CD4-positive, alpha-beta T cell (primary cell): ENCODE measurements around the gene FEZ2. TPM values are rescaled to one million over a fixed set of nuclear protein-coding genes. Genes with fewer than 3 reads are reported as not detected.

Source experiments
- ATAC-seq: fragments of 200-7000 bp; cut with Tn5 transposase; one replicate; pipeline ENCODE4 v1.10.0; 2022; ENCODE audit warnings: mild to moderate bottlenecking; ENCODE audit not compliant: poor library complexity
- CTCF ChIA-PET: fragments of 350-600 bp; sonication (Branson Sonifier 250); formaldehyde crosslinking; loops from one replicate; lab custom pipeline; 2021; ENCODE audit warnings: antibody characterized with exemption, inconsistent platforms; lab: Charles Lee
- POLR2A ChIA-PET: fragments of 350-600 bp; sonication (Branson Sonifier 250); formaldehyde crosslinking; loops from one replicate; lab custom pipeline; 2021; ENCODE audit warnings: antibody characterized with exemption, inconsistent platforms; lab: Charles Lee
- DNase-seq, 14 experiments: peaks; one replicate each; pipeline ENCODE4 v3.0.0-alpha.2; 2013 to 2020; ENCODE audit warnings: mixed read lengths in 2 of 14
- H3K27ac ChIP-seq, 2 donors: one replicate each; pipeline versions ENCODE4 v1.5.1 to v1.7.0; 2013; ENCODE audit warnings: low read length in 2 of 2, low read depth in 1 of 2, mild to moderate bottlenecking in 1 of 2
- H3K27me3 ChIP-seq, 2 experiments: 1 replicate in 1 of 2; 2 replicates in 1 of 2; pipeline versions ENCODE4 v1.6.1 to v1.7.0; 2013; ENCODE audit warnings: low read length in 2 of 2, control low read depth in 1 of 2, mild to moderate bottlenecking in 1 of 2, moderate library complexity in 1 of 2; ENCODE audit not compliant: insufficient read depth in 2 of 2, control insufficient read depth in 1 of 2
- H3K36me3 ChIP-seq: one replicate; pipeline ENCODE4 v1.6.1; 2013; ENCODE audit warnings: low read length, control low read depth; ENCODE audit not compliant: insufficient read depth
- H3K4me1 ChIP-seq: one replicate; pipeline ENCODE4 v1.6.1; 2013; ENCODE audit warnings: low read length, control low read depth; ENCODE audit not compliant: insufficient read depth
- H3K4me3 ChIP-seq: one replicate; pipeline ENCODE4 v1.5.1; 2013; ENCODE audit warnings: mild to moderate bottlenecking, low read length, moderate library complexity
- H3K9me3 ChIP-seq, 2 experiments: 1 replicate in 1 of 2; 2 replicates in 1 of 2; pipeline versions ENCODE4 v1.6.1 to v1.7.0; 2013; ENCODE audit warnings: low read length in 2 of 2, mild to moderate bottlenecking in 2 of 2, control low read depth in 1 of 2, moderate library complexity in 1 of 2; ENCODE audit not compliant: control insufficient read depth in 1 of 2, insufficient read depth in 1 of 2
- H3K27ac Mint-ChIP-seq: one replicate; pipeline ENCODE4 v1.8.0; 2020; ENCODE audit warnings: mixed read lengths
- H3K27me3 Mint-ChIP-seq: one replicate; pipeline ENCODE4 v1.8.0; 2021; ENCODE audit warnings: mixed read lengths
- H3K36me3 Mint-ChIP-seq: one replicate; pipeline ENCODE4 v1.8.0; 2021; ENCODE audit warnings: low read depth, mixed read lengths
- H3K4me1 Mint-ChIP-seq: one replicate; pipeline ENCODE4 v1.8.0; 2021; ENCODE audit warnings: low read depth, mixed read lengths
- H3K4me3 Mint-ChIP-seq: one replicate; pipeline ENCODE4 v1.8.0; 2020; ENCODE audit warnings: mild to moderate bottlenecking, mixed read lengths
- H3K9me3 Mint-ChIP-seq: one replicate; pipeline ENCODE4 v1.8.0; 2020; ENCODE audit warnings: mixed read lengths
- CTCF ChIP-seq: fragments of 200-600 bp; IDR thresholded peaks from one replicate; pipeline ENCODE4 v1.8.0; 2022; ENCODE audit warnings: antibody characterized with exemption, mild to moderate bottlenecking
- intact Hi-C, 2 experiments: fragments of 100-400 bp; cut with DNase I in 1 of 2; cut with micrococcal nuclease in 1 of 2; formaldehyde crosslinking; loops; one replicate each; pipeline versions ENCODE4 v1.15.1 to v1.9.0; 2023 to 2025; cut with DNase I, micrococcal nuclease
- total RNA-seq, 174 experiments: library from RNA in 2 of 174; stranded (reverse) in 2 of 174; gene quantifications; one replicate each; pipeline ENCODE4 v1.2.3 and lab custom pipeline; 2021 to 2026

The FEZ2 gene
- total RNA-seq, 2 experiments from 2014 or later = 4.8 to 5.6 TPM

- Histone ChIP-seq H3K4me3 (no peak overlapping the region), H3K27me3 (no peaks in the 10 kb centered on the region), H3K9me3 (no peaks in the 10 kb centered on the region), H3K4me1 (no peaks in the 10 kb centered on the region), H3K36me3 (no peaks in the 10 kb centered on the region), H3K27ac (no peak overlapping the region)
- peaks cover 2% of the 10 kb centered on the region for H3K36me3 Mint-ChIP-seq
- intact Hi-C loops = no loop called here
- no peak for TF ChIP-seq CTCF
- H3K27me3 Mint-ChIP-seq = no peaks in the 10 kb centered on the region
- no peak for ATAC-seq
- CTCF ChIA-PET = no interaction called here
- POLR2A ChIA-PET = no interaction called here
- DNase-seq = no peak
- no peak overlapping the region for H3K4me3 Mint-ChIP-seq
- H3K9me3 Mint-ChIP-seq = no peaks in the 10 kb centered on the region
- H3K4me1 Mint-ChIP-seq = no peaks in the 10 kb centered on the region
- no peak overlapping the region for H3K27ac Mint-ChIP-seq
Observed at GRCh38 chr2:36539631-36540030, 58.3 kb downstream of the FEZ2 start.

GRCh38 chr2:36538335-36538734, 59.6 kb downstream of the FEZ2 start:
- Mint-ChIP-seq H3K9me3 (no peaks in the 10 kb centered on the region), H3K4me3 (no peak overlapping the region), H3K27me3 (no peaks in the 10 kb centered on the region), H3K36me3 (no peaks in the 10 kb centered on the region), H3K4me1 (no peaks in the 10 kb centered on the region), H3K27ac (no peak overlapping the region)
- ATAC-seq = no peak
- CTCF ChIA-PET = no interaction called here
- Histone ChIP-seq H3K36me3 (no peaks in the 10 kb centered on the region), H3K4me3 (no peak overlapping the region), H3K27ac (no peak overlapping the region), H3K9me3 (peaks cover 0 to 7% of the 10 kb centered on the region in 2 experiments), H3K4me1 (no peaks in the 10 kb centered on the region), H3K27me3 (no peaks in the 10 kb centered on the region)
- intact Hi-C loops = no loop called here
- POLR2A ChIA-PET = no interaction called here
- no peak for TF ChIP-seq CTCF
- DNase-seq = no peak

- no peak for TF ChIP-seq CTCF
- intact Hi-C loops = no loop called here
- ATAC-seq (no peak), DNase-seq (no peak)
- POLR2A ChIA-PET = no interaction called here
- CTCF ChIA-PET = no interaction called here
- Histone ChIP-seq H3K36me3 (no peaks in the 10 kb centered on the region), H3K4me1 (no peaks in the 10 kb centered on the region), H3K27me3 (no peaks in the 10 kb centered on the region), H3K9me3 (peaks cover 0 to 7% of the 10 kb centered on the region in 2 experiments), H3K4me3 (no peak overlapping the region), H3K27ac (no peak overlapping the region)
- no peaks in the 10 kb centered on the region for H3K9me3 Mint-ChIP-seq
- no peak overlapping the region for H3K4me3 Mint-ChIP-seq
- no peaks in the 10 kb centered on the region for H3K27me3 Mint-ChIP-seq
- H3K36me3 Mint-ChIP-seq = no peaks in the 10 kb centered on the region
- H3K27ac Mint-ChIP-seq = no peak overlapping the region
- H3K4me1 Mint-ChIP-seq = no peaks in the 10 kb centered on the region
Observed at GRCh38 chr2:36536776-36537175, 61.2 kb downstream of the FEZ2 start.
